Epithelial cell of esophagus (primary cell): ENCODE results near the gene SLC36A2.
A peak's percentile ranks its signal among the peaks of the same experiment; 100 is the strongest.

Experiments used
- DNase-seq: peaks from one replicate; pipeline ENCODE4 v3.0.0; 2010; ENCODE audit warnings: low read depth
- H3K4me3 ChIP-seq: 2 replicates; pipeline ENCODE4 v1.5.1; 2011; ENCODE audit warnings: mild to moderate bottlenecking, low read length, control low read depth
- TF ChIP-seq, protein P1 (sequence below): IDR thresholded peaks from 2 replicates; pipeline ENCODE4 v1.5.1; 2011; ENCODE audit warnings: low read depth, mild to moderate bottlenecking, low read length, control low read depth, inconsistent platforms; ENCODE audit not compliant: insufficient read depth; ENCODE audit errors: missing control alignments

The SLC36A2 gene

GRCh38 chr5:151288180-151288579 lies 59.2 kb downstream of the SLC36A2 start:
- peak; percentile 70 for DNase-seq
- TF ChIP-seq, protein P1, sequence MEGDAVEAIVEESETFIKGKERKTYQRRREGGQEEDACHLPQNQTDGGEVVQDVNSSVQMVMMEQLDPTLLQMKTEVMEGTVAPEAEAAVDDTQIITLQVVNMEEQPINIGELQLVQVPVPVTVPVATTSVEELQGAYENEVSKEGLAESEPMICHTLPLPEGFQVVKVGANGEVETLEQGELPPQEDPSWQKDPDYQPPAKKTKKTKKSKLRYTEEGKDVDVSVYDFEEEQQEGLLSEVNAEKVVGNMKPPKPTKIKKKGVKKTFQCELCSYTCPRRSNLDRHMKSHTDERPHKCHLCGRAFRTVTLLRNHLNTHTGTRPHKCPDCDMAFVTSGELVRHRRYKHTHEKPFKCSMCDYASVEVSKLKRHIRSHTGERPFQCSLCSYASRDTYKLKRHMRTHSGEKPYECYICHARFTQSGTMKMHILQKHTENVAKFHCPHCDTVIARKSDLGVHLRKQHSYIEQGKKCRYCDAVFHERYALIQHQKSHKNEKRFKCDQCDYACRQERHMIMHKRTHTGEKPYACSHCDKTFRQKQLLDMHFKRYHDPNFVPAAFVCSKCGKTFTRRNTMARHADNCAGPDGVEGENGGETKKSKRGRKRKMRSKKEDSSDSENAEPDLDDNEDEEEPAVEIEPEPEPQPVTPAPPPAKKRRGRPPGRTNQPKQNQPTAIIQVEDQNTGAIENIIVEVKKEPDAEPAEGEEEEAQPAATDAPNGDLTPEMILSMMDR, result peak; percentile 34
- no peak overlapping the region for H3K4me3 ChIP-seq

DNA sequence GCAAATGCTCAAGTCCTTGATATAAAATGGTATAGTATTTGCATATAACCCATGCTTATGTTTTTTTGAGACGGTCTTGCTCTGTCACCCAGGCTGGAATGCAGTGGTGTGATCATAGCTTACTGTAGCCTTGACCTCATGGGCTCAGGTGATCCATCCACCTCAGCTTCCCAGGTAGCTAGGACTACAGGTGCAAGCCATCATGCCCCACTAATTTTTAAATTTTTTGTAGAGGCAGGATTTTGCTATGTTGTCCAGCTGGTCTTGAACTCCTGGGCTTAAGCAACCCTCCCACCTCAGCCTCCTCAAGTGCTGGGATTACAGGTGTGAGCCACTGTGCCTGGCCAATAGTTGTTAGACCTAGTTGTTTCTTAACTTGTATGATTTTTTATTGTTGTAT lies 61.1 kb downstream of the SLC36A2 start:
- no peak overlapping the region for H3K4me3 ChIP-seq
- TF ChIP-seq, protein P1, result no peak
- DNase-seq, result no peak

DNA sequence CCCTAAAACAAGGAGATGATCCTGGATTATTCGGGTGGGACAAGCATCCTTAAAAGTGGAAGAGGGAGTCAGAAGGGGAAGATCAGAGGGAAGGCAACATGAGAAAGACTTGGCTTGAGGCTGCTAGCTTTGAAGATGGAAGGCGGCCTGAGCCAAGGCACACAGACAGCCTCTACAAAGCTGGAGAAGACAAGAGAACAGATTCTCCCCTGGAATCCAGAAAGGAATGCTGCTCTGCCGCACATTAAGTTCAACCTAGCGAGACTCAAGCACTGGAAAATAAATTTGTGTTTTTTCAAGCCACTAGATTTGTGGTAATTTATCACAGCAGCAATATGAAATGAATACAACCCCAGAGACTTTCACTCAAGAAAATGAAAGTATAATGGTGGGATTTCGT lies 61.7 kb downstream of the SLC36A2 start:
- no peak for DNase-seq
- TF ChIP-seq, protein P1, result no peak
- H3K4me3 ChIP-seq, result no peak overlapping the region

- no peak overlapping the region for H3K4me3 ChIP-seq
- no peak for DNase-seq
- TF ChIP-seq, protein P1, result peak; percentile 24
Observed at GRCh38 chr5:151284392-151284967, 62.9 kb downstream of the SLC36A2 start.

DNA sequence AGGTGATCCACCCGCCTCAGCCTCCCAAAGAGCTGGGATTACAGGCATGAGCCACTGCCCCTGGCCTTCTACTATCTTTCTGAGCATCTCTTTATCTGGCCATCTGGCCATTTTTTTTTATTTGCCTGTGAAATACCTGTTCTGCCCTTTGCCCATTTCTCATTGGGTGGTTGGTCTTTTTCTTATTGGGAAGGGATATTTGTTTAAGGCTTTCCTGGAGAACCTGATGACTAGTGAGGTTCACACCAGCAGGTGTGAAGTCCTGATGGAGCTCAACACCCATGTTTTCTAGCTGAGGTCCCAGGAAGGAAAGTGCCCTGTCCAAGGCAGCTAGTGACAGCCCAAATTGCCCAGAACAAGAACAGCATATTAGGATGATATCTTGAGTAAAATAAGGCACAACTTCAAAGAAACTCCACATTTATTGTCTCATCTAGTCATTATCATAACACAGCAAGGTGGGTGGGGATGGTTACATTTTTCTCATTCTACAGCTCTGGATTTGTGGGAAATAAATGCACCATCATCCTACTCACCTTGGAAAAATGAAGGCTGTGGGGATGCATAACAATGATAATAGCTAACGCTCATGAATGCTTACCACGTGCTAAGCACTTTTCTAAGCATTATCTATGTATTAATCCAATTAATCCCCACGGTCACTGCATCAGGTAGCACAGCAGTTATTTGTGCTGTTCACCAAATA lies 64.1 kb downstream of the SLC36A2 start:
- no peak for DNase-seq
- TF ChIP-seq, protein P1, result no peak
- H3K4me3 ChIP-seq, result no peak overlapping the region

DNA sequence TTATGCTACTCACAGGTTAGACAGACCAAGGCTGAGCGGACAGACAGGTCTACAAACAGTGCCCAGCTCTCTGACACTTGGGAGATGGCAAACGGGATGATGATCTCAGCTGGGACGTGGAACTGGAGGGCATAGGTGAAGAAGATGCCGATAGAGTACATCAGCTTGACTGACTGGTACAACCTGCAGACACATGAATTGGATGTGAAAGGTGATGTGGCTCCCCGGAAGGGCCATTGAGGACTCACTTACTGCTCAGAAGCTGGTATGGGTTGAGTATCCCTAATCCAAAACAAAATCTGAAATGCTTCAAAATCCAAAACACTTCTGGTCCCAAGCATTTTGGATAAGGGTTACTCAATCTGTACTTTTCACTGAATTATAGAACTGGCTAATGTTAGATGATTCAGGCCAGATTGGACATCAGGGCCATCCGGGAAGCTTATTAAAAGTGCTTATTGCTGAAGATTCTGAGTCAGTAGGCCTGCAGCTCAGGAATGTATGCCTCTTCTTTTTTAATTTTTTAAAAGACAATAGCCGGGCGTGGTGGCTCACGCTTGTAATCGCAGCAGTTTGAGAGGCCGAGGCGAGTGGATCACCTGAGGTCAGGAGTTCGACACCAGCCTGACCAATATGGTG lies 66.2 kb downstream of the SLC36A2 start:
- DNase-seq, result no peak
- no peak overlapping the region for H3K4me3 ChIP-seq
- TF ChIP-seq, protein P1, result no peak
